ENCODE data around the gene COPG1. TPM values are rescaled to one million over a fixed set of nuclear protein-coding genes. Genes with fewer than 3 reads are reported as not detected.
A peak's percentile ranks its signal among the peaks of the same experiment; 100 is the strongest.

The COPG1 gene
- total and polyA plus RNA-seq, 2 donors (not counting 3 experiments of a cell fraction or from before 2014, with no cell fraction given) = 112 to 202 TPM

DNA sequence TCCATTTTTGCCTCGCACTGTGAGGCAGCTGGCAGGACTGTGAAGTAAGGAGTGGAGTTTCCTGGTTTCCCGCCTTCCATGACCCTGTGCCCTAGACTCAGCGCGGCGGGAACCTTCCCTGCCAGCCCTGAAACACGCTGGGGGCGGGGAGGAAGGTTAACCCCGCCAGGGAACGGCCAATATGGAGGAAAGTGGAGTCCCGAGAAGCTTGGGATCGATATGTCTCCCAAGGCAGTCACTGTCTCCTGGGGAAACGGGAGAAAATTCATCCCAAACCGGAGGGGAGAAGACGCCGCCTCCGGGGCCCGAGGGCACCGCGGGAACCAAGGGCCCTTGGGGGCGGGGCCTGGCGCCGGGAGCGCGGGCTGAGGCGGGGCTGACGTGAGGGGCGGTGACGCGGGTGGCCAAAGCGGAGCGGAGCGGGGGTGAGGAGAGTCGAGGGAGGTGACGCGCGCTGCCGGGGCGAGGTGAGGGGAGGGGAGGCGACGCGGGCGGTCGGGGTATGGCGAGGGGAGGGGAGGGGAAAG lies 29.1 kb downstream of the COPG1 start, which contains the start of gene HMCES:
TSS of gene HMCES (plus strand) at position 432 of the 527 bp plus-strand sequence. CDS start 863 bp downstream, outside the sequence.
- DNase-seq (ENCODE audit: low read depth, low spot score) = peak; percentile 90
- Histone ChIP-seq H3K4me3 (replicated peaks in 1 of 3; ENCODE audit: insufficient read depth in 1 of 3, low read depth in 1 of 3, low read length in 3 of 3) (peak within 1 kb of the TSS; percentile 81 to 98 (median 89)), H3K9me1 (replicated peaks; ENCODE audit: control insufficient read depth, extremely low read depth, insufficient read depth, low read length) (no peaks in the 10 kb centered on the region), H3K4me2 (ENCODE audit: insufficient read depth, low read length) (peak within 1 kb of the TSS; percentile 95), H3K4me1 (ENCODE audit: control insufficient read depth, extremely low read depth, insufficient read depth, low read length) (peaks cover 15% of the 10 kb centered on the region), H3K27ac (ENCODE audit: insufficient read depth, low read depth, low read length) (peak within 1 kb of the TSS; percentile 83), H3K79me2 (ENCODE audit: control insufficient read depth, insufficient read depth, low read length) (peaks cover 11% of the 10 kb centered on the region), H3K36me3 (ENCODE audit: control insufficient read depth in 2 of 2, extremely low read depth in 1 of 2, insufficient read depth in 2 of 2, low read length in 2 of 2) (peaks cover 18 to 28% of the 10 kb centered on the region in 2 experiments), H4K20me1 (replicated peaks; ENCODE audit: control insufficient read depth, extremely low read depth, insufficient read depth, low read length) (no peaks in the 10 kb centered on the region), H2AFZ (ENCODE audit: low read depth, low read length) (peak within 1 kb of the TSS; percentile 90), H3K9ac (replicated peaks; ENCODE audit: extremely low read depth, insufficient read depth, low read length) (peak within 1 kb of the TSS; percentile 86), H3K27me3 (ENCODE audit: control insufficient read depth in 2 of 2, insufficient read depth in 2 of 2, low read length in 2 of 2) (no peaks in the 10 kb centered on the region), H3K9me3 (replicated peaks; ENCODE audit: control insufficient read depth, insufficient read depth, low read length) (no peaks in the 10 kb centered on the region)
- BruUV-seq (replicated peaks) = no TSS peak
- dilution Hi-C loops (cut with MboI; ENCODE audit: extremely low pct_ligation_motif_present, low sequenced_read_pairs) = no loop called here
- ChIA-PET CTCF (interaction anchor here (1.5 to 2.3 kb wide), 2 partner anchors 38 to 225 kb away, joined by 4 to 19 read pairs; a partner anchor contains a TSS), POLR2A (interaction anchor here (0.7 to 1.4 kb wide), 3 partner anchors 38 to 158 kb away, joined by 3 to 12 read pairs (median 4); a partner anchor contains a TSS)
- FAIRE-seq = peak; percentile 80
- intact Hi-C loops (cut with micrococcal nuclease) = no loop called here
- TF ChIP-seq POLR2AphosphoS5 (IDR thresholded peaks at IDR 0.05; ENCODE audit: insufficient read depth, low read depth, low read length) = peak; percentile 49
- TF ChIP-seq JUN (IDR thresholded peaks at IDR 0.05; ENCODE audit: borderline replicate concordance, insufficient read depth, insufficient read length, low read depth) = no peak

DNA sequence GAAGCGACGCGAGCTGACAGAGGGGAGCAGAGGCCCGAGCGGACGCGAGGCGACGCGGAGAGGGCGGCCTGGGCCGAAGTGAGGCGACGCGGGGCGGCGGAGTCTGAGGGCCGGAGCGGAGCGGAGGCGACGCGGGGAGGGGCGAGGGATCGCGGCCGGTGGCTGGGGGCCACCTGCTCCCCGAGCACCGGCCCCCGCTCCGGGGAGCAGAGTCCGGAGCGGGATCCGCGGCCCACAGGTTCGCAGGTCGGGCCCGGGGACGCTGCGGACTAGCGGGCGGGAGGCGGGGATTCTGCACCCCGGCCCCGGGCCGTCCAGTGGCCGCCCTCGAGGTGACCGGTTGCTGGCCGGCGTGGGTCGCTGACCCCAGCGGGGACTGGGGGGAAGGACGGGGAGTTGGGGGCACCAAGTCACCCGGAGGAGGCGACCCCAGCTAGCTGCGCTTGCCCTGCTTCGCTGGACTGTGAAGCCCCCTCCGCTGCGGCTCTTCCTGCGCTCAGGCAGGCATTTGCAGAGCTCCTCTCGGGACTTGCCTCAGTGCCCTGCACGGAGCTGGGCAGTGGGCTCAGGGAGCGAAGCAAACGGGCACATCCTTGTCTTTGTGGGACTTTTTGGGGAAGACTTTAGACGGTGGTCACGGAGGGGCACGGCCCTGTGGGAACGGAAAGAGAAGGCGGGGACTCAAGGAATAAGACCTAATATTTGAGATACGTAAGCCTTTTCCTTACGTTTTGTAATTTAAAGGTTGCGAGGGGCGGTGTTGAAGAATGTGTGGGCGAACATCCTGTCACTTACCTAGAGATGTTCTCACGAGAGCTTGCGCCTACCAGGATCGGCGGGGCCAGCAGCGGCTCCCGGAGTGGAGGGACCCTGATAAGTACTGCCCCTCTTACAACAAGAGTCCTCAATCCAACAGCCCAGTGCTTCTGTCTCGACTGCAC lies 29.8 kb downstream of the COPG1 start:
- CTCF ChIA-PET = interaction anchor here (0.7 to 2.3 kb wide), 4 partner anchors 37 to 309 kb away, joined by 3 to 19 read pairs (median 4); a partner anchor contains a TSS
- Histone ChIP-seq H3K36me3 (ENCODE audit: control insufficient read depth in 2 of 2, extremely low read depth in 1 of 2, insufficient read depth in 2 of 2, low read length in 2 of 2) (peaks cover 18 to 22% of the 10 kb centered on the region in 2 experiments), H3K79me2 (ENCODE audit: control insufficient read depth, insufficient read depth, low read length) (peaks cover 11% of the 10 kb centered on the region), H2AFZ (ENCODE audit: low read depth, low read length) (peak overlapping the region; percentile 90), H3K27ac (ENCODE audit: insufficient read depth, low read depth, low read length) (peak overlapping the region; percentile 83), H3K4me1 (ENCODE audit: control insufficient read depth, extremely low read depth, insufficient read depth, low read length) (peaks cover 15% of the 10 kb centered on the region), H3K27me3 (ENCODE audit: control insufficient read depth in 2 of 2, insufficient read depth in 2 of 2, low read length in 2 of 2) (no peaks in the 10 kb centered on the region), H4K20me1 (replicated peaks; ENCODE audit: control insufficient read depth, extremely low read depth, insufficient read depth, low read length) (no peaks in the 10 kb centered on the region), H3K9ac (replicated peaks; ENCODE audit: extremely low read depth, insufficient read depth, low read length) (peak overlapping the region; percentile 86), H3K9me3 (replicated peaks; ENCODE audit: control insufficient read depth, insufficient read depth, low read length) (no peaks in the 10 kb centered on the region), H3K4me2 (ENCODE audit: insufficient read depth, low read length) (peak overlapping the region; percentile 95), H3K9me1 (replicated peaks; ENCODE audit: control insufficient read depth, extremely low read depth, insufficient read depth, low read length) (no peaks in the 10 kb centered on the region), H3K4me3 (replicated peaks in 1 of 3; ENCODE audit: insufficient read depth in 1 of 3, low read depth in 1 of 3, low read length in 3 of 3) (peak overlapping the region; percentile 81 to 98 (median 89))
- POLR2A ChIA-PET = interaction anchor here (0.5 to 1.4 kb wide), 4 partner anchors 34 to 159 kb away, joined by 3 to 12 read pairs (median 4); a partner anchor contains a TSS
- intact Hi-C loops (cut with micrococcal nuclease) = loop anchor here (1.0 kb wide), 1 partner anchor 36 kb away; no protein-coding TSS in a partner anchor
- BruUV-seq (replicated peaks) = no TSS peak
- peak; percentile 75 for DNase-seq (ENCODE audit: low read depth, low spot score)
- peak; percentile 49 for FAIRE-seq
- dilution Hi-C loops (cut with MboI; ENCODE audit: extremely low pct_ligation_motif_present, low sequenced_read_pairs) = no loop called here
- peak; percentile 26 for TF ChIP-seq POLR2AphosphoS5 (IDR thresholded peaks at IDR 0.05; ENCODE audit: insufficient read depth, low read depth, low read length)
- TF ChIP-seq GATA2 (IDR thresholded peaks at IDR 0.05; ENCODE audit: insufficient read depth, insufficient read length, low read depth, low read length) = no peak
- TF ChIP-seq JUN (IDR thresholded peaks at IDR 0.05; ENCODE audit: borderline replicate concordance, insufficient read depth, insufficient read length, low read depth) = no peak
- TF ChIP-seq EZH2 (IDR thresholded peaks at IDR 0.05; ENCODE audit: borderline replicate concordance, low read depth, low read length, severe bottlenecking) = no peak
